Caco-2 (cell line): ENCODE results near the gene CYTH2. TPM values are rescaled to one million over a fixed set of nuclear protein-coding genes. Genes with fewer than 3 reads are reported as not detected.

Source experiments
- BruUV-seq: library from RNA; stranded (reverse); fragments of 400-500 nt; replicated peaks from 2 replicates; lab custom pipeline; 2021; lab: Mats Ljungman, UMichigan
- CTCF ChIA-PET: fragments of 300-600 bp; sonication (Branson Sonifier 250); formaldehyde crosslinking; loops from one replicate; lab custom pipeline; 2022; ENCODE audit warnings: antibody characterized with exemption; lab: Charles Lee
- POLR2A ChIA-PET: fragments of 300-600 bp; sonication (Branson Sonifier 250); formaldehyde crosslinking; loops from one replicate; lab custom pipeline; 2022; ENCODE audit warnings: antibody characterized with exemption; lab: Charles Lee
- DNase-seq, 2 experiments: peaks; one replicate each; pipeline versions ENCODE4 v3.0.0 to v3.0.0-alpha.2; 2020 to 2022
- H3K27me3 ChIP-seq: replicated peaks from 2 replicates; pipeline ENCODE4 v1.6.0; 2011; ENCODE audit warnings: low read length; ENCODE audit not compliant: control insufficient read depth, insufficient read depth
- H3K36me3 ChIP-seq: 2 replicates; pipeline ENCODE4 v1.5.1; 2011; ENCODE audit warnings: low read length; ENCODE audit not compliant: control insufficient read depth, insufficient read depth
- H3K4me1 ChIP-seq: fragments of 250-450 bp; sonication (Bioruptor Pico); 2 replicates; pipeline ENCODE4 v1.5.1; 2020; ENCODE audit warnings: mild to moderate bottlenecking
- H3K4me3 ChIP-seq: 2 replicates; pipeline ENCODE4 v1.5.1; 2011; ENCODE audit warnings: low read depth, mild to moderate bottlenecking, control low read depth, low read length
- H3K9me3 ChIP-seq: fragments of 250-450 bp; sonication (Bioruptor Pico); 2 replicates; pipeline ENCODE4 v1.5.1; 2020; ENCODE audit warnings: mild to moderate bottlenecking, moderate library complexity
- H3K27ac Mint-ChIP-seq: one replicate; pipeline ENCODE4 v1.8.0; 2022; ENCODE audit warnings: mixed read lengths; ENCODE audit not compliant: unreplicated experiment
- H3K27me3 Mint-ChIP-seq: one replicate; pipeline ENCODE4 v1.8.0; 2022; ENCODE audit warnings: mixed read lengths; ENCODE audit not compliant: insufficient read depth, unreplicated experiment
- H3K36me3 Mint-ChIP-seq: one replicate; pipeline ENCODE4 v1.8.0; 2022; ENCODE audit warnings: mild to moderate bottlenecking, mixed read lengths; ENCODE audit not compliant: insufficient read depth, unreplicated experiment
- H3K4me1 Mint-ChIP-seq: one replicate; pipeline ENCODE4 v1.8.0; 2022; ENCODE audit warnings: low read depth, mixed read lengths; ENCODE audit not compliant: unreplicated experiment
- H3K4me3 Mint-ChIP-seq: one replicate; pipeline ENCODE4 v1.8.0; 2022; ENCODE audit warnings: mild to moderate bottlenecking, moderate library complexity, mixed read lengths; ENCODE audit not compliant: unreplicated experiment
- H3K9me3 Mint-ChIP-seq: one replicate; pipeline ENCODE4 v1.8.0; 2022; ENCODE audit warnings: mixed read lengths; ENCODE audit not compliant: unreplicated experiment
- intact Hi-C: fragments of 100-400 bp; cut with micrococcal nuclease; formaldehyde crosslinking; loops from one replicate; pipeline ENCODE4 v1.10.0; 2022; ENCODE audit not compliant: unreplicated experiment
- total RNA-seq: library from RNA; stranded (reverse); gene quantifications from 2 replicates; pipeline ENCODE4 v1.2.3, GENCODE V29; 2022
- TF ChIP-seq, protein P1 (sequence below), 2 experiments: fragments of 200-600 bp in 1 of 2; IDR thresholded peaks; 1 replicate in 1 of 2; 2 replicates in 1 of 2; pipeline versions ENCODE4 v1.5.1 to v1.8.0; 2011 to 2022; ENCODE audit warnings: antibody characterized with exemption in 1 of 2, control low read depth in 1 of 2, inconsistent platforms in 1 of 2, low read depth in 1 of 2, low read length in 1 of 2, mild to moderate bottlenecking in 1 of 2, moderate library complexity in 1 of 2; ENCODE audit not compliant: insufficient read depth in 1 of 2, severe bottlenecking in 1 of 2, unreplicated experiment in 1 of 2

Gene CYTH2
- total RNA-seq, 1 experiment from 2014 or later = 74.6 TPM

DNA sequence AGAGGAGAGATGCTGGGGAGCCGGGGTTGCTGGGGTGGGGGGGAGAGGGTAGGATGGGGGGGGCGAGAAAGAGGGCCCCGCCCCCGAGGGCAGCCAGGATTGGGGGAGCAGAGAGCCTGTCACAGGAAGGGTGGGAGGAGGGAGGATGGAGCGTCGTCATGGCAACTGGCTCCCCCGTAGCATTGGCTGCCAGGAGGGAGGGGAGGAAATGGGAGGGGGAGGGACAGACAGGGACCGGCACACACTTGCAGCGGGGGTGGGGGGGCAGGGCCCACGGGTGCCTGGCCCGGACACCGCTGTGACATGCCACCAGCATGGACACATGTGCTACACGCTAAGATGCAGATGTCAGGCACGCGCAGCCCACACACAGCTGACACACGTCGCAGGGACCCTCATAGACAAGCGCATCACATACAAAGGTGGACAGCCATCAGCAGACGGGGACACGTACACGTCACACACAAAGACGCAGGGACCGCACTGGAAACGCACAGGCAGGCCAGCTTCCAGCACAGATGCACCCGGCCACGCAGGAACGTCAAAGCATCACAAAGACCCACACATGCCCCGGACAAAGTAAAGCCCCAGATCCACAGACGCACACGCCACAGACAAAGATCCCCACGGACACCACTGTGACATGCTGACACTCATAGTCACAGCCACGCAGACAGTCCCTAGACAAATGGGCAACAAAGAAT is 42.8 kb downstream of the CYTH2 start, which contains the start of gene LMTK3:
TSS of gene LMTK3 (minus strand) at position 36 of the 704 bp plus-strand sequence. CDS start 259 bp downstream, outside the sequence.
- peak within 1 kb of the TSS; percentile 53 for H3K27ac Mint-ChIP-seq
- TF ChIP-seq, protein P1, sequence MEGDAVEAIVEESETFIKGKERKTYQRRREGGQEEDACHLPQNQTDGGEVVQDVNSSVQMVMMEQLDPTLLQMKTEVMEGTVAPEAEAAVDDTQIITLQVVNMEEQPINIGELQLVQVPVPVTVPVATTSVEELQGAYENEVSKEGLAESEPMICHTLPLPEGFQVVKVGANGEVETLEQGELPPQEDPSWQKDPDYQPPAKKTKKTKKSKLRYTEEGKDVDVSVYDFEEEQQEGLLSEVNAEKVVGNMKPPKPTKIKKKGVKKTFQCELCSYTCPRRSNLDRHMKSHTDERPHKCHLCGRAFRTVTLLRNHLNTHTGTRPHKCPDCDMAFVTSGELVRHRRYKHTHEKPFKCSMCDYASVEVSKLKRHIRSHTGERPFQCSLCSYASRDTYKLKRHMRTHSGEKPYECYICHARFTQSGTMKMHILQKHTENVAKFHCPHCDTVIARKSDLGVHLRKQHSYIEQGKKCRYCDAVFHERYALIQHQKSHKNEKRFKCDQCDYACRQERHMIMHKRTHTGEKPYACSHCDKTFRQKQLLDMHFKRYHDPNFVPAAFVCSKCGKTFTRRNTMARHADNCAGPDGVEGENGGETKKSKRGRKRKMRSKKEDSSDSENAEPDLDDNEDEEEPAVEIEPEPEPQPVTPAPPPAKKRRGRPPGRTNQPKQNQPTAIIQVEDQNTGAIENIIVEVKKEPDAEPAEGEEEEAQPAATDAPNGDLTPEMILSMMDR (IDR thresholded peaks at IDR 0.05; ENCODE audit: insufficient read depth in 1 of 2, low read depth in 1 of 2, low read length in 1 of 2, severe bottlenecking in 1 of 2, unreplicated experiment in 1 of 2) = no peak
- Histone ChIP-seq H3K9me3 (no peaks in the 10 kb centered on the region), H3K4me3 (peak within 1 kb of the TSS; percentile 32), H3K36me3 (no peaks in the 10 kb centered on the region), H3K27me3 (no peaks in the 10 kb centered on the region), H3K4me1 (peaks cover 19% of the 10 kb centered on the region)
- peak within 1 kb of the TSS; percentile 62 for H3K4me3 Mint-ChIP-seq
- peak in 1 of 2 experiments; percentile 43 for DNase-seq
- no peaks in the 10 kb centered on the region for H3K27me3 Mint-ChIP-seq
- no peaks in the 10 kb centered on the region for H3K9me3 Mint-ChIP-seq
- ChIA-PET POLR2A (interaction anchor here (0.5 kb wide), 1 partner anchor 342 kb away, joined by 6 read pairs; no protein-coding TSS in a partner anchor), CTCF (no interaction called here)
- BruUV-seq = no TSS peak
- peaks cover 24% of the 10 kb centered on the region for H3K4me1 Mint-ChIP-seq
- H3K36me3 Mint-ChIP-seq = peaks cover 11% of the 10 kb centered on the region
- intact Hi-C loops = loop anchor here (2.0 kb wide), 1 partner anchor 43 kb away; no protein-coding TSS in a partner anchor

DNA sequence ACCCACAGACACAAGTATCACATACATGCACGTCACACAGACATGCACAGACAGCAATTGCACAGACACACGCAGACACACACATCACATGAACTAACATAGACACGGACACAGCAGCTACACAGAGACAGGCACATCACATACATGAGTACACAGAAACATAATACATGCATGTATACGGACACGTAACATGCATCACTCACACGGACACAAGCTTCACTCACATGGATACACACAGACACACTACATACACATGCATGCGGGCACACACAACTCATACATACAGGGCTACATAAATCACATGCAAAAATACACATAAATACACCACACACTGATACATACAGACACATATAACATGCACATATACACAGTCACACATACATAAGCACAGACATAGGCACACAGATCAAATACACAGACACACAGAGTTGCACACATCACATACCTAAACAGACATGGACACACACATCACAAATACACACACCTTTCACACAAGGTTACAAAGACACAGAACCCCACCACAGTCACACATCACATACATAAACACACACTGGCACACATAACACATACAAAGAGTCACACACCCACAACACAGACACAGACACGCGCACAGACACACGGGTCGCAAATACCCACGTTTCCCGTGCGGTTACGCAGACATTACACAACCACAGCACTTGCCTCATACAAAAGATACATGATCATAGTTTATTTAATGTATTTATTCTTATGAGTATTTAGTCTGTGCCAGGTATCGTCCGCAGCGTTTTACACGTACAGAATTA is 43.5 kb downstream of the CYTH2 start:
- TF ChIP-seq, protein P1 (IDR thresholded peaks at IDR 0.05; ENCODE audit: insufficient read depth in 1 of 2, low read depth in 1 of 2, low read length in 1 of 2, severe bottlenecking in 1 of 2, unreplicated experiment in 1 of 2) = no peak
- no peaks in the 10 kb centered on the region for H3K9me3 Mint-ChIP-seq

More for the DNA sequence above, 43.5 kb downstream of the CYTH2 start:
- POLR2A ChIA-PET = interaction anchor here (0.5 kb wide), 1 partner anchor 343 kb away, joined by 6 read pairs; no protein-coding TSS in a partner anchor
- no peaks in the 10 kb centered on the region for H3K36me3 ChIP-seq
- CTCF ChIA-PET = no interaction called here
- Mint-ChIP-seq H3K4me1 (peaks cover 28% of the 10 kb centered on the region), H3K27ac (no peak overlapping the region), H3K36me3 (peaks cover 11% of the 10 kb centered on the region), H3K27me3 (no peaks in the 10 kb centered on the region), H3K4me3 (no peak overlapping the region)
- peaks cover 19% of the 10 kb centered on the region for H3K4me1 ChIP-seq
- intact Hi-C loops = loop anchor here (2.0 kb wide), 1 partner anchor 42 kb away; no protein-coding TSS in a partner anchor
- peak overlapping the region; percentile 83 for H3K4me3 ChIP-seq
- TSS peak; percentile 57 for BruUV-seq
- H3K27me3 ChIP-seq = no peaks in the 10 kb centered on the region
- no peaks in the 10 kb centered on the region for H3K9me3 ChIP-seq
- DNase-seq = no peak
